Tibial nerve (tissue), 4 donors: ENCODE data around the gene DCDC2C.

ENCODE experiments used
- CTCF ChIP-seq, 5 experiments: fragments of 200-600 bp in 3 of 5; fragments of 450-650 bp in 2 of 5; sonication (generic) in 3 of 5; IDR thresholded peaks; one replicate each; pipeline ENCODE4 v1.5.1; 2016 to 2019; ENCODE audit warnings: antibody characterized with exemption in 5 of 5, mild to moderate bottlenecking in 3 of 5, moderate library complexity in 2 of 5
- EP300 ChIP-seq, 2 donors: sonication (generic); formaldehyde crosslinking; IDR thresholded peaks; one replicate each; pipeline ENCODE4 v1.6.1; 2017; ENCODE audit warnings: antibody characterized with exemption in 2 of 2, mild to moderate bottlenecking in 1 of 2

GRCh38 chr2:3745920-3746319 lies 42.5 kb downstream of the DCDC2C start:
- TF ChIP-seq CTCF (IDR thresholded peaks at IDR 0.05) (no peak), EP300 (IDR thresholded peaks at IDR 0.05) (no peak)
